ENCODE results near the gene WAPL. TPM values are rescaled to one million over a fixed set of nuclear protein-coding genes. Genes with fewer than 3 reads are reported as not detected.
A peak's percentile ranks its signal among the peaks of the same experiment; 100 is the strongest.

Gene WAPL
- total and polyA plus RNA-seq, 9 of the 15 experiments (the other 6 are each of a cell fraction or from before 2014, with no cell fraction given) = 14.3 to 36.4 (median 25.3) TPM

DNA sequence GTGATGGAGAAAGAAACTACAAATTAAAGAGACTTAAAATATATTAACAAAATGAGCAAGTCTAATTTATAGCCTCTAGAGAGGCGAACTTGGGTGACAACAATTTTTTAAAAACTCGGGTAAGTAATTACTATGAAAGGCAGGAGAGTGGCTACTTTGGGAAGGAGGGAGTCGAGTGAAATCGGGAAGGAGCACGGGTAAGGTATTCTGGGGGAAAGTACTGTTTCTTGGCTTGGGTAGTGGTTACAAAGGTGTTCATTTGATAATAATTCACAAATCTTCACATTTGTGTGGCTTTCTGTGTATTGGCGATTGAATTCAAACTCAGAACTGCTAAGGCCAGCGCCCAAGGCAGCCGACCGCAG lies 122.1 kb downstream of the WAPL start:
- H4K20me1 ChIP-seq (replicated peaks; ENCODE audit: control insufficient read depth, insufficient read depth, low read length) = no peaks in the 10 kb centered on the region; the same call in 1 of the 2 replicates
- no peaks in the 10 kb centered on the region for H3K79me2 ChIP-seq (ENCODE audit: control insufficient read depth, insufficient read depth, low read length)
- DNase-seq (ENCODE audit: extremely low read depth in 1 of 4, low spot score in 3 of 4) (no peak), FAIRE-seq (no peak), ATAC-seq (no peak)
- no TSS peak for BruUV-seq (replicated peaks)
- intact Hi-C loops (cut with micrococcal nuclease) (no loop called here), in situ Hi-C loops (cut with MboI) (loop anchor here (5.0 kb wide), 1 partner anchor 183 kb away; no protein-coding TSS in a partner anchor)
- H3K9ac ChIP-seq (ENCODE audit: insufficient read depth in 1 of 2, low read depth in 2 of 2, low read length in 2 of 2) = peak overlapping the region in 1 of 2 experiments; percentile 88; a peak in 2 of 4 replicates
- no peak overlapping the region for H3K27ac ChIP-seq (ENCODE audit: extremely low read depth, low read depth, low read length)
- H3K27me3 ChIP-seq (ENCODE audit: control insufficient read depth in 2 of 2, insufficient read depth in 2 of 2, low read length in 2 of 2) = peaks cover 4 to 29% of the 10 kb centered on the region in 2 experiments; a peak in 3 of 5 replicates
- no peak for TF ChIP-seq HDGF (IDR thresholded peaks at IDR 0.05)
- no peak for TF ChIP-seq RCOR1 (IDR thresholded peaks at IDR 0.05; ENCODE audit: borderline replicate concordance in 1 of 2, low read depth in 2 of 2, low read length in 2 of 2)
- no peak for TF ChIP-seq ID3 (CRISPR knock-in tag; IDR thresholded peaks at IDR 0.05)
- no peak for TF ChIP-seq ID3 (tag; IDR thresholded peaks at IDR 0.05)
- TF ChIP-seq, protein P1, sequence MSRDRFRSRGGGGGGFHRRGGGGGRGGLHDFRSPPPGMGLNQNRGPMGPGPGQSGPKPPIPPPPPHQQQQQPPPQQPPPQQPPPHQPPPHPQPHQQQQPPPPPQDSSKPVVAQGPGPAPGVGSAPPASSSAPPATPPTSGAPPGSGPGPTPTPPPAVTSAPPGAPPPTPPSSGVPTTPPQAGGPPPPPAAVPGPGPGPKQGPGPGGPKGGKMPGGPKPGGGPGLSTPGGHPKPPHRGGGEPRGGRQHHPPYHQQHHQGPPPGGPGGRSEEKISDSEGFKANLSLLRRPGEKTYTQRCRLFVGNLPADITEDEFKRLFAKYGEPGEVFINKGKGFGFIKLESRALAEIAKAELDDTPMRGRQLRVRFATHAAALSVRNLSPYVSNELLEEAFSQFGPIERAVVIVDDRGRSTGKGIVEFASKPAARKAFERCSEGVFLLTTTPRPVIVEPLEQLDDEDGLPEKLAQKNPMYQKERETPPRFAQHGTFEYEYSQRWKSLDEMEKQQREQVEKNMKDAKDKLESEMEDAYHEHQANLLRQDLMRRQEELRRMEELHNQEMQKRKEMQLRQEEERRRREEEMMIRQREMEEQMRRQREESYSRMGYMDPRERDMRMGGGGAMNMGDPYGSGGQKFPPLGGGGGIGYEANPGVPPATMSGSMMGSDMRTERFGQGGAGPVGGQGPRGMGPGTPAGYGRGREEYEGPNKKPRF (IDR thresholded peaks at IDR 0.05; ENCODE audit: low read depth, low read length) = no peak
- TF ChIP-seq, protein P2, sequence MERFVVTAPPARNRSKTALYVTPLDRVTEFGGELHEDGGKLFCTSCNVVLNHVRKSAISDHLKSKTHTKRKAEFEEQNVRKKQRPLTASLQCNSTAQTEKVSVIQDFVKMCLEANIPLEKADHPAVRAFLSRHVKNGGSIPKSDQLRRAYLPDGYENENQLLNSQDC (CRISPR knock-in tag; IDR thresholded peaks at IDR 0.05) = no peak
- peaks cover 0 to 21% of the 10 kb centered on the region in 2 experiments; a peak in 2 of 5 replicates for H3K4me1 ChIP-seq (replicated peaks in 1 of 2; ENCODE audit: control insufficient read depth in 2 of 2, insufficient read depth in 2 of 2, low read length in 2 of 2)
- no peak overlapping the region for H3K4me2 ChIP-seq (ENCODE audit: insufficient read depth, low read length)
- peak overlapping the region; percentile 90; the same call in 1 of the 2 replicates for H2AFZ ChIP-seq (ENCODE audit: low read depth, low read length)
- POLR2A ChIA-PET = interaction anchor here (0.8 to 1.6 kb wide), 2 partner anchors 12 to 27 kb away, joined by 5 to 6 read pairs; no protein-coding TSS in a partner anchor
- H3K4me3 ChIP-seq = no peak overlapping the region
- H3K9me3 ChIP-seq (replicated peaks; ENCODE audit: control insufficient read depth, insufficient read depth, low read depth, low read length) = no peaks in the 10 kb centered on the region
- 14% methylated on average over 9 of the region's 9 CpGs for WGBS (ENCODE audit: insufficient coverage, low coverage, missing lambda C conversion rate)
- H3K9me1 ChIP-seq (ENCODE audit: control insufficient read depth, insufficient read depth, low read length) = no peaks in the 10 kb centered on the region
- no peaks in the 10 kb centered on the region for H3K36me3 ChIP-seq (ENCODE audit: control insufficient read depth, insufficient read depth, low read length)
- CTCF ChIA-PET (ENCODE audit: low intra/inter-chr PET ratio) = interaction anchor here (0.8 kb wide), 1 partner anchor 186 kb away, joined by 4 read pairs; no protein-coding TSS in a partner anchor

Data from K562 (cell line).